SU-DHL-6 (cell line): ENCODE measurements around the gene ANXA1.

Experiments used
- CTCF ChIP-seq: fragments of 200-600 bp; sonication (generic); IDR thresholded peaks from one replicate; pipeline ENCODE4 v1.5.1; 2017; ENCODE audit warnings: antibody characterized with exemption, mild to moderate bottlenecking, low read length, moderate library complexity; ENCODE audit not compliant: insufficient read depth, poor library complexity, severe bottlenecking
- EZH2phosphoT487 ChIP-seq: fragments of 200-600 bp; sonication (generic), shearing (Covaris generic); conservative IDR thresholded peaks from 2 replicates; pipeline ENCODE4 v1.6.1; 2018; ENCODE audit warnings: mild to moderate bottlenecking, antibody characterized with exemption, low read length, moderate library complexity, mixed read lengths

DNA sequence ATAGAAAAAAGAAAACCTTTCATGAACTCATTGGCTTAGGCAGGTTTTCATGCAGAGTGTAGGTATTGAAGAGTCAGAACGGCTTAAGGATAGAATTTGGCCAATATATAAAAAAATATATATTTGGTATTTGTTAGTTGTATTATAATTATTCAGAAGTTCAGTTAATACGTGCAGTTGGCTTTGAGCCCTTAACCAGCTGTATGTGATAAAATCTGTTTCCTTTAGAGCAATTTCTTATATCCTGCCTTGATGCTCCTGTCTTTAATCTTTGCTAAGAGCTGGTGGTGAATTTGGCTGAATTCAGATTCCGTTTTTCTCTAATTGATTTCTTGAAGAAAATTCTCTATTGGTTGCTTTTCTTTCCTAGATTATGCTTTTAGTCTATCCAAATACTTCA, 3.7 kb downstream of the ANXA1 start:
- TF ChIP-seq CTCF (no peak), EZH2phosphoT487 (no peak)
